Testis (tissue), 2 donors: ENCODE data around the gene MRPL28.

ENCODE experiments used
- CTCF ChIP-seq, 3 experiments: fragments of 450-650 bp in 2 of 3; fragments of 200-600 bp in 1 of 3; sonication (generic) in 1 of 3; IDR thresholded peaks; one replicate each; pipeline ENCODE4 v1.5.1; 2016 to 2019; ENCODE audit warnings: antibody characterized with exemption in 3 of 3, mild to moderate bottlenecking in 2 of 3, moderate library complexity in 1 of 3
- POLR2A ChIP-seq: fragments of 450-650 bp; IDR thresholded peaks from one replicate; pipeline ENCODE4 v1.6.1; 2017; ENCODE audit warnings: antibody characterized with exemption, mild to moderate bottlenecking, moderate library complexity

- TF ChIP-seq CTCF (IDR thresholded peaks at IDR 0.05) (no peak), POLR2A (no peak)
These were observed 32.3 kb downstream of the MRPL28 start for GRCh38 chr16:337975-338575.
